Stimulated activated CD4-positive, alpha-beta T cell treated with anti-CD3 and anti-CD28 coated beads, Interleukin-4, amount 100 ng/mL, for 48 hours (primary cell): ENCODE measurements around the gene REX1BD.

Experiments used
- DNase-seq, 2 donors: peaks; one replicate each; pipeline ENCODE4 v3.0.0-alpha.2; 2020; ENCODE audit warnings: low read depth in 2 of 2

REX1BD gene

DNA sequence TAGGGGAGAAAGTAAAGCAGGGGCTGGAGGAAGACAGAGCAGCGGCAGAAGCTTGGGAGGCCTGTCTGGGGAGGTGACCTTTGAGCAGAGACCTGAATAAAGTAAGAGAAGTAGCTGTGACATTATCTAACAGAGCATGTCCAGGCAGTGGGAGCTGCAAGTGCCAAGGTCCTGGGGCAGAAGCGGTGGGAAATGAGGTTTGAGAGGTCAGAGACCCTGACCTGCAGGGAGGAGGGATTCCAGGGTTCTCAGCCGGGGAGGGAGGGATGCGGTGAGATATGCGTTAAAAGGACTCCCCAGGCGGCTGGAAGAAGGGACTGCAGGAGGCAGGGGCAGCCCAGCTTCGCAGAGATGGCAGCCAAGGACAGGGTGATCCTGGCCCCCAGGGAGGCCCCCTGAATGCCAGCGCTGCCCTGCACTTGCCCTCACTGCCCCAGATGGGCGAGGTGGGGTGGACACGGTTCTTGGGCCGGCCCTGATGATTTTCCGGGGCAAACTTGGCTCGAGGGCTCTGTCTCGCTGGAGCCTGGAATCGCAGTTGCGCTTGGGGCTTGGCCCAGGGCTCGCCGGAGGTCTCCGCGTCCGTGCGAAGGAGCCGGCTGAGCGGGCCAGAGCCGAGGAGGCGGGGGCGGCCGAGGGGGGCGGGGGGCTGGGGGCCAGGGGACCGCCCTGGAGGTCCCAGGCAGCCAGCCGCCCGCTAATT, 14.8 kb downstream of the REX1BD start:
- DNase-seq, result no peak

DNA sequence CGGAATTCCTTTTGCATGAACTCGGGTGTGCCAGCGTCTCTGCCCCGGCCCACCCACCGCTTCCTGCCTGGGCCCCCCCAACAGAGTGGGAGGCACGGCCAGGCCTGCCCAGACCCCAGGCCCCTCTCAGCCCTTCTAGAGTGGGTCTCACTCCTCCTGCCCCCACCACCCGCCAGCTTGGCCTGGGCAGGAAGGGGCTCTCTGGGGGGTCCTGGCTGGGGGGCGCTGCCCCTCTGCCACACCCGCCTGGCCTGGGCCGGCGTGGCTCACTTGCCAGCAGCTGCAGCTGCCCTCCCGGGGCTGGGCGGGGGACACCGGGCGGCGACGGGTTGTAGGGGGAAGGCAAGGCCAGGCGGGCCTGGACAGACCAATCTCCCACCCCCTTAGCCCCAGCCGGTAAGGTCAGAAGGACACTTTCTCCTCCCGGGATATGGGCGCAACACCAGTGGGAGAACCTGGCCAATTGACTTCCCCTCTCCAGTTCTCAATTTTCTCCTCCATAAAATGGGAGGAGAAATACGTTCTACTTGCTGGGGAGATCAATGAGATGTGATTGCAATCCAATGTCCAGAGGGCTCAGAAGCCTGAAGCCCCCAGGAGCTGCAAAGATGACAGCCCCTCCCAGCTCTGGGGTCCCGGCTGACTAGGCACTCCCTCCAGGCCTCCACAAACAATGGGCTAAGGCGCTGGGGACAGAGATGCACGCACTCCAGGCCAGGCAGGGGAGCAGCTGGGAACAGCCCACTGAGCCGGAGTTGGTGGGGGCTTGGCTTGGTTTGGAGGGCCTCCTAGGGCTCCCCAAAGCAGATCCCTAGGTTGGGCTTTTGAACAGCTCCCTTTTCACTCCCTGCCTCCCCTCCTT, 15.6 kb downstream of the REX1BD start:
- no peak for DNase-seq

GRCh38 chr19:18604820-18605159, 16.2 kb downstream of the REX1BD start:
- DNase-seq, result no peak

DNA sequence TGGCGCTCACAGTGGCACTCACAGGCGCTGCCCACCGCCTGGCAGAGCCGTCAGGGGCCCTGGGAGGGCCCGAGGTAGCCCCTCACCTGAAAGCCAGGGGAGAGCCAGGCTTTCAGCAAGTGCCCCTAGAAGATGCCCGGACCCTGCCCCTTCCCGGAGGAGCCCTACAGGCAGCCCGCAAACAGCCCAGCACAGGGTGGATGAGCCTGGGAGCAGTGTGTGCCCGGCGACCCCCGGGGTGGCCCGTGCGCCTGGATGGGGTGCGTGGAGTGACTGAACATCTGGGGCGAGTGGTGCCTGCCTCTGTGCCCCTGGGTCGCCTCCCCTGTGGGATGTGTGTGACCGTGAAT, 16.6 kb downstream of the REX1BD start:
- DNase-seq, result no peak

GRCh38 chr19:18605546-18606280, 17.1 kb downstream of the REX1BD start:
- no peak for DNase-seq

DNA sequence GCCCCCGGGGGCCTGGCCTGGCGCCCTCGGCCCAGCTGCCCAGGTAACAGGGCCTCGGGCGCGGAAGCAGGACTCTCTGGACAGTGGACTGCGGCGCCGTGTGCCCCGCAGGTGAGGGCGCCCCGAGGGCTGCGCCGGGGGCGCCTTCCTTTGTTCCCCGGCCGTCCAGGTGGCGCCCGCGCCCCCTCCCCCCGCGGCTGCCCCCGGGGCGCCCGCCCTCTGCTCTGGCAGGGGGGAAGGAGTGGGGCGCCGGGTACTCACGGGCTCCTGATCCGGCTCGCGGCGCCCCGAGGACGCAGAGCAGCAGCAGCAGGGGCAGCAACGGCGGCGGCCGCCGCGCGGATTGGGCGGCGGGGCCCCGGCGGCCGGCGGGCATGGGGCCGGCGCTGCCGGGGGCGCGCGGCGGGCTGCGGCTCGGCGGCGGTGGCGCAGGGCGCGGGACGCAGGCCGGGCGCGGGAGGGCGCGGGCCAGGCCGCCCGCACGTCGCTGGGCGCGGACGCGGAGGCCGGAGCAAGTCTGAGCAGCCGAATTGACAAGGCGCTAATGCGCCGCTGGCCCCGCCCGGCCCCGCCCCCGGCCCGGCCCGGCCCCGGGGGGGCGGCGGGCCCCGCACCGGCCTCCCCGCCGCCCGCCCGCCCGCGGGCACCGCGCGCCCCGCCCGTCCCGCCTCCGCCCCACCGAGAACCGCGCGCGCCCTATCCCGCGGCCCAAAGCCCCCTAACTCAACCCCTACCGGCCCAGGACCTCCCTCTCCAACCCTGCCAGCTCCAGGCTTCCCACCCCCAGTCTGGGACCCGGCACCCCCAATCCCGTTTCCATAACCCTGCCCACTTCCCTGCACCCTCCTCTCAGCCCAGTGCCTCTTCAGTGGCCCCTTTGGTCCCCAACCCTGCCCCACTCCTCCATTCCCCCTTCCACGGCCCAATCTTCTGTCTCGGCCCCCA, 18.0 kb downstream of the REX1BD start, which contains the start of gene CRLF1:
Gene CRLF1, minus strand, starts transcription at position 519 of the 945 bp plus-strand sequence. Its CDS starts 143 bp downstream, at position 376.
- DNase-seq, result no peak

DNA sequence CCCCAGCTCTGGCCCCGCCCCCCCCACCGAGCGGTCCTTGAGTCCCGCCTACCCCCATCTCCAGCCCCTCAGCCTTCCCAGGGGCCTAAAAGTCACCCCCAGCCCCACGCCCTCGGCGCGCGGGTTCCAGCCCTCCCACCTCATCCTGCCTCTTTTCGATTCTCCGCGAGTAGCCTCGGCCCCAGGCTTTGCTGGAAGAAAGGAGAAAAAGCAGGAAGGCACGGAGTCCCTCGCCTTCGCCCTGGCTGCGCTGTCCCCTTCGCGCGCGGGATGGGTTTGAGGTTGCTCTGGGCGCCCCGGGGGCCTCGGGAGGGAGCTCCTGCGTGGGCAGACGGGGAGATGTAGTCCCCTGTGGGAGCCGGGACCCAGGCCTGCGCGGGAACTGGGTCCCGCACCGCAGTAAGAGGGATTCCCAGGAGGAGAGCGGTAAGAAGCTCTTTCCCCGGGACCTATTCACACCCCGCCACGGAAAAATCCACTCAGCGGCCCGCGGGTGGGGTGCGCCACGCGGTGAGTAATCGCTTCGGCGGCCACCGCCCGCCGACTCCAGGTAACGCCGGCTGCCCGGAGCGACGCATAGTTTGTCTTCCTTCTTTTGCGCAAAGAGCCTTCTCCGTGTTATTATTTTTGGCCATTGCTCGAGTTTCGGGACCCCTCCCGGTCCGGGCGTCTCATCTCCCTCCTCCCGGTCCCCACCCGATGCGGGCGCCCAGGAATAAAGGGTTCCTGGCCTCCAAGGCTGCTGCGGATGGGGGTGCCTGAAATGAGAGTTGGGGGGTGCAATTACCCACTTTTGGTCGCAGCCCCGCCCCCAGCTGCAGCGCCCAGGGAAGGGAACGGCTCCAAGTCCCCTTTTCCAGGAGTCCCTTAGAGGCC, 18.9 kb downstream of the REX1BD start:
- no peak for DNase-seq

DNA sequence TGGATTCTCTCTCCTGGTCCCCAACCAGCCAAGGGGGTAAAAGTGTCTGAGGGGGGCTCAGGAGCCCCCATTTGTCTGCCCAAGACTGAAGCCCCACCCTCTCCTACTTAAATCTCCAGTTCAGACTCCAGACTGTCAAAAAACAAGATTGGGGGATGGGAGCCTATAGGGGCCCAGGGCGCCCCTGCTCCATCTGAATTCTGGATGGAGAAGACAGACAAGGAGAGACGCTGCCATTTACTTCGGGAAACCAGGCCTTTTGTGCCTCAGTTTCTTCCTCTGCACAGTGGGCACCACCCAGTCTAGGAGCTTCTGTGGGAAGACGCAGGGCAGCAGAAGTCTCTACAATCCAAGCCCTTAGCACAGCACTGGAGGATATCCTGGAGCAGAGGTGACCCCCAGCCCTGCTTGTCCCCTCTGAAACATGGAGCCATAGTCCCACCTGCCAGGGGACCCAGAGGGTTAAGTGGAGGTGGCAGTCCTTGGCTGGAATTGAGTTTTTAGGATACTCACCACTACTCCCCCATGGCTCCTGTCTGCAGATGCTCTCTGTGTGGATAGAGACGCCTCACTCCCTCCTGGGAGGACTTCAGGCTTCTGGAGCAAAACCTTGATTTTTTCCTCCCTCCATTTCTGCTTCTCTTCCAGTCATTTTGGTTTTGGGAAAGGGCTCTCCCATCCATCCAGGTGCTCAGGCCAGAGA, 19.7 kb downstream of the REX1BD start:
- DNase-seq, result no peak

GRCh38 chr19:18608805-18609716, 20.5 kb downstream of the REX1BD start:
- DNase-seq, result no peak

DNA sequence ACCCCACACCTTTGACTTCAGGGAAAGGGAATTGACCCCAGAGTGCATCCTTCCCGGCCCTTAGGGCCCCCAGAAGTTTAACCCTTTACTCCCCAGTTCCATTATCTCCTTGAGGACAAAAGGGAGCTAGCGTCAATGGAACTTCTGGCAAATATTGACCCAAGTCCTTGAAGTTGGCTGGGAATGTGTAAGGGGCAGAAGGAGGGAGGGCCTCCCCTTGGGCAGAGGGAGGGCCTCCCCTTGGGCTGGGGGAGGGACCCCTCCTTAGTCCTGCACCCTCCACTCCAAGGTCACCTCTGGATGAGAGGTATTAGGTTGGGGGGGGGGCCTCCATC, 21.1 kb downstream of the REX1BD start:
- DNase-seq, result no peak

- DNase-seq, result no peak
These were observed 21.6 kb downstream of the REX1BD start for GRCh38 chr19:18610245-18610555.

DNA sequence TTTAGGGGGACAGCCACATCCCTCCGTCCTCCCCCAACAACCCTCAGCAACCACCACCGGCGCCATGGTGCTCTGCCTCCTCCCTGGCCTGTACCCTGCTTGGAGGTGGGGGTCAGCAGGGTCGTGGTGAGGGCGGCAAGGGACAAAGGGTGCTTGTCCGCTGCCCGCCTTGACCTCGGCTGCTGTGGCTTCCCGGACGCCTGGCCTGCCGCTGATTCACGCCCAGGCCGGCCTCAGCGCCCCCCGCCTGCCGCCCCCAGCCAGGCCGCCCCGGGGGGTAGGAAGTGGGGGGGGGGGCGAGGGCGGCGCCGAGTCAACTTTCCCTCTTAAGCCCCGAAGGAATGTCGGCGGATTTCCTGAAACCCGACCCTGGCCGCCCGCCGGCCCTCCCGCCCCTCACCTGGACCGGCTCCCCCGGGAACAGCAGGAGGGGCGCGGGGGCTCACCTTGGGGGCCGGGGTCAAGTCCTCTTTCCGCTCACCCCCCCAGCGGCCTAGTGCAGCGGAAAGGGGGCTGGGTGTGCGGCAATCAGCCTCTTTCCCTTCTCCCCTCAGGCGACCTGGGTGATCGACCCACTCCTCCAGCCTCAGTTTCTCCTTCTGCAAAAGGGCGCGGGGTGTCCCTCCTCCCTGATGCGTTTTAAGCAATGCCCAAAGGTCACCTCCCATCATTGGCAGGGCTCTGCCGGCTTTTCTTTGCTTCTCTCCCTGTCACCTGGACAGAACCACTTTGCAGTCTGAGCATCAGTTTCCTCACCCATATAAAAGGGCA, 22.1 kb downstream of the REX1BD start:
- DNase-seq, result no peak

GRCh38 chr19:18611327-18612050, 22.9 kb downstream of the REX1BD start:
- DNase-seq, result no peak

DNA sequence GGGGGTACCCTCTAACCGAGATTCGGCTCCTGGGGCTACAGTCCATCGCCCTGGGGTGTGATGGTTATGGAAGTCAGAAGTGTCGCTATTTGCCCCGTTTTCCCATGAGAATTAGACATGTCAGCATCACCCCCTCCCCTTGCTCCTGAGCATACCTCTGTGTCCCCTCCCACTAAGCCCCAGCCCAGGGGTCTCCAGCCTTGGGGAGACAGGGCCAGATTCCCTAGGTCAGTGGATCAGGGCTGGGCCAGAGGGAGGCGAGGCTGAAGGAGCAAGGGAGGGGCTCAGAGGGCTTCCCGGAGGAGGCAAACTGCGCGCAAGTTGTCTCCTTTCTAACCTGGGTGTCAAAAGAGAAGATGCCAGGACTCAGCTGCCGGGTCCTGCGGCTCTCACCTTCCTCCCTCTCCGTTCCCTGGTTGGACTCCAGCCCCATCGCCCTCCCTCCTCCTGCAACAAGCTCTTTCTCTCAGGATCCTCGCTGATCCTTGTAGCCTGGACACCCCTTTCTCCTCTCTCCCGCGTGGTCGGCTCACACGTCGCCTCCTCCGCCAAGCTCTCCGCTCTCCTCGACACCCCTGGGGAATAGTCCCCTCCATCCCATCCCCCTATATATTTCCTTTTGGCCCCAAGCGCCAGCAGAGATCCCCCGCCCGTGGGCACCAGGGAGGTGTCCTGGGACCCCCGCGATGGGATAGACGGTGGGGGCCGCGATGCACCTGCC, 23.6 kb downstream of the REX1BD start:
- DNase-seq, result no peak

GRCh38 chr19:18612772-18613588, 24.4 kb downstream of the REX1BD start, which contains the start of gene TMEM59L:
Gene TMEM59L (plus strand): TSS chr19:18612870. CDS start chr19:18612959, 89 bp downstream.
- DNase-seq, result no peak
